ENCODE measurements around the gene TTF1.

The TTF1 gene

GRCh38 chr9:132401824-132402223 lies 4.8 kb downstream of the TTF1 start:
- DNase-seq (ENCODE audit: low read depth in 1 of 2, low spot score in 1 of 2) = no peak
- H3K27me3 ChIP-seq (ENCODE audit: insufficient read depth, poor library complexity, severe bottlenecking) = no peaks in the 10 kb centered on the region
- TF ChIP-seq SPI1 (IDR thresholded peaks at IDR 0.05; ENCODE audit: borderline replicate concordance, low read depth) (no peak), GABPA (IDR thresholded peaks at IDR 0.05; ENCODE audit: low read depth) (no peak), POLR2AphosphoS5 (IDR thresholded peaks at IDR 0.05; ENCODE audit: low read depth) (no peak)
- TF ChIP-seq, protein P1, sequence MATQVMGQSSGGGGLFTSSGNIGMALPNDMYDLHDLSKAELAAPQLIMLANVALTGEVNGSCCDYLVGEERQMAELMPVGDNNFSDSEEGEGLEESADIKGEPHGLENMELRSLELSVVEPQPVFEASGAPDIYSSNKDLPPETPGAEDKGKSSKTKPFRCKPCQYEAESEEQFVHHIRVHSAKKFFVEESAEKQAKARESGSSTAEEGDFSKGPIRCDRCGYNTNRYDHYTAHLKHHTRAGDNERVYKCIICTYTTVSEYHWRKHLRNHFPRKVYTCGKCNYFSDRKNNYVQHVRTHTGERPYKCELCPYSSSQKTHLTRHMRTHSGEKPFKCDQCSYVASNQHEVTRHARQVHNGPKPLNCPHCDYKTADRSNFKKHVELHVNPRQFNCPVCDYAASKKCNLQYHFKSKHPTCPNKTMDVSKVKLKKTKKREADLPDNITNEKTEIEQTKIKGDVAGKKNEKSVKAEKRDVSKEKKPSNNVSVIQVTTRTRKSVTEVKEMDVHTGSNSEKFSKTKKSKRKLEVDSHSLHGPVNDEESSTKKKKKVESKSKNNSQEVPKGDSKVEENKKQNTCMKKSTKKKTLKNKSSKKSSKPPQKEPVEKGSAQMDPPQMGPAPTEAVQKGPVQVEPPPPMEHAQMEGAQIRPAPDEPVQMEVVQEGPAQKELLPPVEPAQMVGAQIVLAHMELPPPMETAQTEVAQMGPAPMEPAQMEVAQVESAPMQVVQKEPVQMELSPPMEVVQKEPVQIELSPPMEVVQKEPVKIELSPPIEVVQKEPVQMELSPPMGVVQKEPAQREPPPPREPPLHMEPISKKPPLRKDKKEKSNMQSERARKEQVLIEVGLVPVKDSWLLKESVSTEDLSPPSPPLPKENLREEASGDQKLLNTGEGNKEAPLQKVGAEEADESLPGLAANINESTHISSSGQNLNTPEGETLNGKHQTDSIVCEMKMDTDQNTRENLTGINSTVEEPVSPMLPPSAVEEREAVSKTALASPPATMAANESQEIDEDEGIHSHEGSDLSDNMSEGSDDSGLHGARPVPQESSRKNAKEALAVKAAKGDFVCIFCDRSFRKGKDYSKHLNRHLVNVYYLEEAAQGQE (IDR thresholded peaks at IDR 0.05; ENCODE audit: insufficient replicate concordance, low read depth) = no peak
- TF ChIP-seq, protein P2, sequence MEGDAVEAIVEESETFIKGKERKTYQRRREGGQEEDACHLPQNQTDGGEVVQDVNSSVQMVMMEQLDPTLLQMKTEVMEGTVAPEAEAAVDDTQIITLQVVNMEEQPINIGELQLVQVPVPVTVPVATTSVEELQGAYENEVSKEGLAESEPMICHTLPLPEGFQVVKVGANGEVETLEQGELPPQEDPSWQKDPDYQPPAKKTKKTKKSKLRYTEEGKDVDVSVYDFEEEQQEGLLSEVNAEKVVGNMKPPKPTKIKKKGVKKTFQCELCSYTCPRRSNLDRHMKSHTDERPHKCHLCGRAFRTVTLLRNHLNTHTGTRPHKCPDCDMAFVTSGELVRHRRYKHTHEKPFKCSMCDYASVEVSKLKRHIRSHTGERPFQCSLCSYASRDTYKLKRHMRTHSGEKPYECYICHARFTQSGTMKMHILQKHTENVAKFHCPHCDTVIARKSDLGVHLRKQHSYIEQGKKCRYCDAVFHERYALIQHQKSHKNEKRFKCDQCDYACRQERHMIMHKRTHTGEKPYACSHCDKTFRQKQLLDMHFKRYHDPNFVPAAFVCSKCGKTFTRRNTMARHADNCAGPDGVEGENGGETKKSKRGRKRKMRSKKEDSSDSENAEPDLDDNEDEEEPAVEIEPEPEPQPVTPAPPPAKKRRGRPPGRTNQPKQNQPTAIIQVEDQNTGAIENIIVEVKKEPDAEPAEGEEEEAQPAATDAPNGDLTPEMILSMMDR (IDR thresholded peaks at IDR 0.05; ENCODE audit: insufficient read depth, low read length) = no peak
- H3K27ac ChIP-seq (replicated peaks) = no peak overlapping the region
- H3K4me3 ChIP-seq (replicated peaks; ENCODE audit: insufficient read depth, low read length) = no peak overlapping the region

DNA sequence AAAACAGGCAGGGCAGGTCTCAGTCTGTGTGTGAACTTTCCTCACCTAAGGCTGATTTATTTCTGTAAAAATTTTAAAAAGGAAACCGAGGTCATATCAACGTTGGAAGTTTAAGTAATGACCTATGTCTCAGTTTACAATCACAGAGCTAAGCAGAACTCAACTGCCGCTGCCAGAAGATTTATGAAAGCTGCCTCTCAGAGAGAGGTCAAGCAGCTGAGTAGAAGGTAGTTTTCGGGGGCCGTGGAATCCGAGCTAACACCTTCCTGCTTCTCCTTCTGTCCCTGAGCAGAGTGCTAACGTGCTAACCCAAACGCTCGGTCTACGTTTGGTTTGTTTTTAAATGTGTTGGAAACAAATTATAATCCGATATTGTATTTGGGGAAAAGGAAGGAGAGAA lies 11.1 kb downstream of the TTF1 start:
- no peak for DNase-seq (ENCODE audit: low read depth in 1 of 2, low spot score in 1 of 2)
- no peak overlapping the region for H3K4me3 ChIP-seq (replicated peaks; ENCODE audit: insufficient read depth, low read length)
- no peaks in the 10 kb centered on the region for H3K27me3 ChIP-seq (ENCODE audit: insufficient read depth, poor library complexity, severe bottlenecking)
- TF ChIP-seq GABPA (IDR thresholded peaks at IDR 0.05; ENCODE audit: low read depth) (no peak), SPI1 (IDR thresholded peaks at IDR 0.05; ENCODE audit: borderline replicate concordance, low read depth) (no peak), POLR2AphosphoS5 (IDR thresholded peaks at IDR 0.05; ENCODE audit: low read depth) (no peak)
- TF ChIP-seq, protein P2 (IDR thresholded peaks at IDR 0.05; ENCODE audit: insufficient read depth, low read length) = no peak
- TF ChIP-seq, protein P1 (IDR thresholded peaks at IDR 0.05; ENCODE audit: insufficient replicate concordance, low read depth) = no peak
- H3K27ac ChIP-seq (replicated peaks) = no peak overlapping the region

DNA sequence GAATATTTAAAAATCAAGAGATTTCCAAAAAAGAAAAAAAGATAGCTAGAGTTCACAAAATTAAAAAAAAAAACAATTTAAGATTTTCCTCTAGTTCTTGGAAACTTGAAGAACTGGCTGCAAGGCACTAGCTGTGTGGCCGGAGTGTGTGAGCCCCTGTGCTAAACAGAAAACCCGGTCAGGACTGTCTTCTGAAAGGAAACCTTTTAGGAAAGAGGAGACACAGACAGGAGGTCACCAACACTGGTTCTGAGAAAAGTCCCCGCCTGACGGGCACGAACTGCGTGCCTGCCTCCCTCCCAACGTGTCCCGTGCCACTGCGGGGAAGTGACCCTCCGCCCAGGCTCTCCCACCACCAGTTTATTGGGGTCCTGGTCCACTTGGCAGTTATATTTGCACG lies 15.2 kb downstream of the TTF1 start:
- TF ChIP-seq POLR2AphosphoS5 (IDR thresholded peaks at IDR 0.05; ENCODE audit: low read depth) (no peak), GABPA (IDR thresholded peaks at IDR 0.05; ENCODE audit: low read depth) (no peak)
- TF ChIP-seq, protein P1 (IDR thresholded peaks at IDR 0.05; ENCODE audit: insufficient replicate concordance, low read depth) = no peak
- TF ChIP-seq, protein P2 (IDR thresholded peaks at IDR 0.05; ENCODE audit: insufficient read depth, low read length) = no peak
- Histone ChIP-seq H3K27me3 (ENCODE audit: insufficient read depth, poor library complexity, severe bottlenecking) (no peaks in the 10 kb centered on the region), H3K4me3 (replicated peaks; ENCODE audit: insufficient read depth, low read length) (no peak overlapping the region), H3K27ac (replicated peaks) (no peak overlapping the region)
- DNase-seq (ENCODE audit: low read depth in 1 of 2, low spot score in 1 of 2) = no peak

Measured in HL-60 (cell line).